K562 (cell line): Measurements from ENCODE around the gene CCDC195. TPM values are rescaled to one million over a fixed set of nuclear protein-coding genes. Genes with fewer than 3 reads are reported as not detected.

Source experiments
- ATAC-seq: fragments of 200-7000 bp; cut with Tn5 transposase; 3 replicates; pipeline ENCODE4 v1.9.1; 2020; ENCODE audit warnings: moderate library complexity
- BruUV-seq: library from RNA; stranded (reverse); fragments of 400-500 nt; replicated peaks from 2 replicates; lab custom pipeline; 2021; lab: Mats Ljungman, UMichigan
- CTCF ChIA-PET: fragments of 300-600 bp; formaldehyde crosslinking; extraction: SDS; loops from one replicate; lab custom pipeline; 2021; ENCODE audit warnings: low intra/inter-chr PET ratio; lab: Yijun Ruan, JAX
- POLR2A ChIA-PET: fragments of 300-600, 350-650 bp; sonication (Branson Sonifier 250); formaldehyde crosslinking; extraction: SDS; loops from one replicate; lab custom pipeline; 2021; ENCODE audit warnings: antibody characterized with exemption, inconsistent platforms; lab: Yijun Ruan, JAX
- DNase-seq, 4 experiments: peaks; one replicate each; pipeline versions ENCODE4 v3.0.0 to v3.0.0-alpha.2; 2011 to 2018; ENCODE audit warnings: low spot score in 3 of 4, mixed read lengths in 3 of 4; ENCODE audit errors: extremely low read depth in 1 of 4
- FAIRE-seq: peaks from 2 replicates; lab custom pipeline; 2011; peaks lifted over from hg19 to GRCh38; lab: Jason Lieb, UNC
- H2AFZ ChIP-seq: 2 replicates; pipeline ENCODE4 v1.6.0; 2011; ENCODE audit warnings: low read depth, low read length, control low read depth, inconsistent platforms
- H3K27ac ChIP-seq: fragments of 200-600 bp; 3 replicates; pipeline ENCODE4 v1.8.0; 2011; ENCODE audit warnings: low read depth, mild to moderate bottlenecking, control low read depth, inconsistent platforms, low read length, moderate library complexity, mixed read lengths; ENCODE audit errors: extremely low read depth
- H3K27me3 ChIP-seq, 2 experiments: fragments of 300-600 bp in 1 of 2; 2 replicates in 1 of 2; 3 replicates in 1 of 2; pipeline versions ENCODE4 v1.6.0 to v1.8.0; 2011; ENCODE audit warnings: inconsistent platforms in 2 of 2, low read length in 2 of 2, mild to moderate bottlenecking in 1 of 2, mixed read lengths in 1 of 2, moderate library complexity in 1 of 2; ENCODE audit not compliant: control insufficient read depth in 2 of 2, insufficient read depth in 2 of 2
- H3K36me3 ChIP-seq: fragments of 300-600 bp; 3 replicates; pipeline ENCODE4 v1.8.0; 2011; ENCODE audit warnings: mild to moderate bottlenecking, low read length, inconsistent platforms; ENCODE audit not compliant: control insufficient read depth, insufficient read depth
- H3K4me1 ChIP-seq, 2 experiments: fragments of 200-600 bp in 1 of 2; replicated peaks in 1 of 2; 2 replicates in 1 of 2; 3 replicates in 1 of 2; pipeline versions ENCODE4 v1.5.1 to v1.8.0; 2011; ENCODE audit warnings: inconsistent platforms in 2 of 2, low read length in 2 of 2, mild to moderate bottlenecking in 1 of 2, mixed read lengths in 1 of 2, moderate library complexity in 1 of 2; ENCODE audit not compliant: control insufficient read depth in 2 of 2, insufficient read depth in 2 of 2
- H3K4me2 ChIP-seq: 2 replicates; pipeline ENCODE4 v1.6.1; 2011; ENCODE audit warnings: low read length, control low read depth, inconsistent platforms, mixed read lengths; ENCODE audit not compliant: insufficient read depth
- H3K4me3 ChIP-seq: fragments of 200-600 bp; sonication (generic), shearing (Covaris generic); 2 replicates; pipeline ENCODE4 v1.5.1; 2016; ENCODE audit warnings: control low read depth, inconsistent platforms
- H3K79me2 ChIP-seq: fragments of 200-600 bp; 3 replicates; pipeline ENCODE4 v1.8.0; 2011; ENCODE audit warnings: low read length, inconsistent platforms; ENCODE audit not compliant: control insufficient read depth, insufficient read depth
- H3K9ac ChIP-seq, 2 experiments: 2 replicates each; pipeline versions ENCODE4 v1.6.0 to v1.6.1; 2011; ENCODE audit warnings: low read depth in 2 of 2, low read length in 2 of 2, control low read depth in 1 of 2, inconsistent platforms in 1 of 2, mild to moderate bottlenecking in 1 of 2, mixed read lengths in 1 of 2; ENCODE audit not compliant: insufficient read depth in 1 of 2
- H3K9me1 ChIP-seq: one replicate; pipeline ENCODE4 v1.6.0; 2011; ENCODE audit warnings: inconsistent platforms, mild to moderate bottlenecking, low read length, moderate library complexity; ENCODE audit not compliant: control insufficient read depth, insufficient read depth
- H3K9me3 ChIP-seq: replicated peaks from 2 replicates; pipeline ENCODE4 v1.5.1; 2011; ENCODE audit warnings: low read depth, low read length, inconsistent platforms; ENCODE audit not compliant: control insufficient read depth, insufficient read depth
- H4K20me1 ChIP-seq: replicated peaks from 2 replicates; pipeline ENCODE4 v1.6.1; 2011; ENCODE audit warnings: low read length, inconsistent platforms, mixed read lengths; ENCODE audit not compliant: control insufficient read depth, insufficient read depth
- PHF8 ChIP-seq: fragments of 200-600 bp; sonication (generic); IDR thresholded peaks from 2 replicates; pipeline ENCODE4 v1.6.1; 2012; ENCODE audit warnings: mixed run types, mild to moderate bottlenecking, inconsistent platforms, low read length, moderate library complexity, borderline replicate concordance
- PHTF2 ChIP-seq: fragments of 250-450 bp; sonication (Bioruptor Pico); IDR thresholded peaks from 2 replicates; pipeline ENCODE4 v1.5.0; 2021; ENCODE audit warnings: mild to moderate bottlenecking
- PRPF4 ChIP-seq: fragments of 200-400 bp; formaldehyde crosslinking; IDR thresholded peaks from one replicate; pipeline ENCODE4 v1.6.1; 2017; ENCODE audit warnings: low read length, low read depth, mild to moderate bottlenecking; ENCODE audit not compliant: insufficient read depth, poor library complexity, severe bottlenecking
- TSC22D4 ChIP-seq: fragments of 450-650 bp; IDR thresholded peaks from 2 replicates; pipeline ENCODE4 v1.6.1; 2016; ENCODE audit warnings: missing genetic modification characterization, missing biosample characterization, control low read depth
- ZFP36 ChIP-seq: fragments of 150-350 bp; IDR thresholded peaks from 2 replicates; pipeline ENCODE4 v1.6.1; 2018; ENCODE audit warnings: low read length, low read depth; ENCODE audit not compliant: partially characterized antibody
- ZNF512 ChIP-seq: IDR thresholded peaks from 2 replicates; pipeline ENCODE4 v1.6.1; 2016; ENCODE audit warnings: missing genetic modification characterization, missing compliant biosample characterization
- WGBS: fragments of 100-300 bp; shearing (Covaris generic); methylation state at CpG from one replicate; pipeline ENCODE4 v1.1.6; 2016; ENCODE audit warnings: low coverage, mixed read lengths; ENCODE audit not compliant: insufficient coverage; ENCODE audit errors: missing lambda C conversion rate; 5-methylcytosine and 5-hydroxymethylcytosine counted together
- in situ Hi-C: fragments of 300-500 bp; cut with MboI; formaldehyde crosslinking; loops from 4 replicates; pipeline ENCODE4 v1.15.0; 2018; ENCODE audit warnings: inconsistent platforms, mixed read lengths
- intact Hi-C: fragments of 100-400 bp; cut with micrococcal nuclease; formaldehyde crosslinking; loops from 2 replicates; pipeline ENCODE4 v1.14.2; 2022
- polyA plus RNA-seq, 8 experiments: library from polyadenylated mRNA; depleted of rRNA in 4 of 8; stranded (reverse) in 5 of 8; unstranded in 3 of 8; fragments of >200 nt; fragmentation: Nextera tagmentation in 2 of 8; fragmentation: Illumina TruSeq in 1 of 8; extraction: Ambion mirVana in 2 of 8; extraction: Trizol in 1 of 8; gene quantifications; 2 replicates each; pipeline versions ENCODE4 v1.2.1 to v1.2.3, GENCODE V29; 2011 to 2014; ENCODE audit warnings: inconsistent platforms in 1 of 8, missing spikeins in 1 of 8
- total RNA-seq, 7 experiments: library from RNA; depleted of rRNA in 6 of 7; stranded (reverse); fragments of >200 nt in 6 of 7; fragmentation: Illumina TruSeq in 2 of 7; extraction: Trizol in 2 of 7; gene quantifications; 2 replicates each; pipeline versions ENCODE4 v1.2.1 to v1.2.3, GENCODE V29; 2011 to 2021; ENCODE audit warnings: low replicate concordance in 1 of 7
- TF ChIP-seq, protein P1 (sequence below): fragments of 450-650 bp; IDR thresholded peaks from 2 replicates; pipeline ENCODE4 v1.6.1; 2016; ENCODE audit warnings: mild to moderate bottlenecking

CCDC195 gene
- total and polyA plus RNA-seq, 9 of the 15 experiments (the other 6 are each of a cell fraction or from before 2014, with no cell fraction given), result not detected

DNA sequence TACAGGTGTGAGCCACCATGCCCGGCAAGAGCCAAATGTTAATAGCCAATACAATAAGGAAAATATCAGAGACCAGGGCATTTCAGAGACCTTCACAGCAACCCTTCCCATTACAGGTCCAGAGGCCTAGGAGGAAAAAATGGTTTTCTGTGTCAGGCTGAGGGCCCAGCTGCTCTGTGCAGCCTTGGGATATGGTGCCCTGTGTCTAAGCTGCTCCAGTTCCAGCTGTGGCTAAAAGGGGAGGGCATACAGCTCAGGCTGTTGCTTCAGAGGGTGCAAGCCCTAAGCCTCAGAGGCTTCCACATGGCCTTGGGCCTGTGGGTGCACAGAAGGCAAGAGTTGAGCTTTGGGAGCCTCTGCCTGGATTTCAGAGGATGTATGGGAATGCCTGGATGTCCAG lies 20.1 kb upstream of the CCDC195 start:
- intact Hi-C loops (no loop called here), in situ Hi-C loops (no loop called here)
- FAIRE-seq (no peak), DNase-seq (no peak), ATAC-seq (no peak)
- Histone ChIP-seq H3K4me3 (no peak overlapping the region), H3K9me1 (no peaks in the 10 kb centered on the region), H4K20me1 (no peaks in the 10 kb centered on the region), H3K9me3 (no peaks in the 10 kb centered on the region), H3K27me3 (no peaks in the 10 kb centered on the region), H3K9ac (no peak overlapping the region), H3K4me1 (no peaks in the 10 kb centered on the region), H3K36me3 (no peaks in the 10 kb centered on the region), H3K79me2 (no peaks in the 10 kb centered on the region), H2AFZ (no peak overlapping the region), H3K27ac (no peak overlapping the region), H3K4me2 (no peak overlapping the region)
- no peak for TF ChIP-seq PHTF2 (CRISPR knock-in tag)
- TF ChIP-seq PHF8, result no peak
- TF ChIP-seq, protein P1, sequence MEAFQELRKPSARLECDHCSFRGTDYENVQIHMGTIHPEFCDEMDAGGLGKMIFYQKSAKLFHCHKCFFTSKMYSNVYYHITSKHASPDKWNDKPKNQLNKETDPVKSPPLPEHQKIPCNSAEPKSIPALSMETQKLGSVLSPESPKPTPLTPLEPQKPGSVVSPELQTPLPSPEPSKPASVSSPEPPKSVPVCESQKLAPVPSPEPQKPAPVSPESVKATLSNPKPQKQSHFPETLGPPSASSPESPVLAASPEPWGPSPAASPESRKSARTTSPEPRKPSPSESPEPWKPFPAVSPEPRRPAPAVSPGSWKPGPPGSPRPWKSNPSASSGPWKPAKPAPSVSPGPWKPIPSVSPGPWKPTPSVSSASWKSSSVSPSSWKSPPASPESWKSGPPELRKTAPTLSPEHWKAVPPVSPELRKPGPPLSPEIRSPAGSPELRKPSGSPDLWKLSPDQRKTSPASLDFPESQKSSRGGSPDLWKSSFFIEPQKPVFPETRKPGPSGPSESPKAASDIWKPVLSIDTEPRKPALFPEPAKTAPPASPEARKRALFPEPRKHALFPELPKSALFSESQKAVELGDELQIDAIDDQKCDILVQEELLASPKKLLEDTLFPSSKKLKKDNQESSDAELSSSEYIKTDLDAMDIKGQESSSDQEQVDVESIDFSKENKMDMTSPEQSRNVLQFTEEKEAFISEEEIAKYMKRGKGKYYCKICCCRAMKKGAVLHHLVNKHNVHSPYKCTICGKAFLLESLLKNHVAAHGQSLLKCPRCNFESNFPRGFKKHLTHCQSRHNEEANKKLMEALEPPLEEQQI, result no peak
- no peak for TF ChIP-seq TSC22D4 (tag)
- no peak for TF ChIP-seq ZNF512 (tag)
- peak; percentile 40 for TF ChIP-seq ZFP36
- no peak for TF ChIP-seq PRPF4
- BruUV-seq, result no TSS peak
- 0% methylated on average over 1 of the region's 1 CpG for WGBS
- ChIA-PET CTCF (no interaction called here), POLR2A (no interaction called here)
